Measurements from ENCODE around the gene LAMTOR1. TPM values are rescaled to one million over a fixed set of nuclear protein-coding genes. Genes with fewer than 3 reads are reported as not detected.
A peak's percentile ranks its signal among the peaks of the same experiment; 100 is the strongest.

LAMTOR1 gene
- total and polyA plus RNA-seq, 10 of the 15 experiments (the other 5 are each of a cell fraction or from before 2014, with no cell fraction given): 58.8 to 141 (median 110) TPM

- H3K9me3 ChIP-seq (replicated peaks; ENCODE audit: control insufficient read depth, insufficient read depth, low read length): no peaks in the 10 kb centered on the region
- no TSS peak for BruUV-seq (replicated peaks)
- intact Hi-C loops (cut with micrococcal nuclease; ENCODE audit: unreplicated experiment): no loop called here
- no peak for FAIRE-seq
- DNase-seq (ENCODE audit: low read depth, low spot score): no peak
- CTCF ChIA-PET: interaction anchor here (1.1 to 14.0 kb wide), 8 partner anchors 10 to 330 kb away, joined by 3 to 416 read pairs (median 9); no protein-coding TSS in a partner anchor
- ATAC-seq: peak; percentile 1; the same call in 1 of the 3 replicates
- POLR2A ChIA-PET: interaction anchor here (0.5 to 1.3 kb wide), 5 partner anchors 9 to 70 kb away, joined by 3 to 6 read pairs (median 4); no protein-coding TSS in a partner anchor
- peak overlapping the region; percentile 94; the same call in 1 of the 2 replicates for H3K4me3 ChIP-seq
- in situ Hi-C loops (cut with MboI): no loop called here
- H3K4me2 ChIP-seq (ENCODE audit: control insufficient read depth, insufficient read depth): peak overlapping the region; percentile 95
- H3K36me3 ChIP-seq (ENCODE audit: control insufficient read depth in 2 of 2, insufficient read depth in 2 of 2, low read length in 1 of 2): peaks cover 14 to 16% of the 10 kb centered on the region in 2 experiments; a peak in 3 of 4 replicates
- no peaks in the 10 kb centered on the region for H3K27me3 ChIP-seq (replicated peaks in 1 of 2; ENCODE audit: control insufficient read depth in 2 of 2, insufficient read depth in 2 of 2, low read length in 1 of 2)
- SMC1A ChIA-PET (ENCODE audit: uncharacterized antibody, unreplicated experiment): interaction anchor here (1.0 to 14.0 kb wide), 8 partner anchors 9 to 330 kb away, joined by 3 to 245 read pairs (median 8); partner anchors contain the start of gene ANAPC15
- 100% methylated on average over 1 of the region's 1 CpG for WGBS (ENCODE audit: insufficient coverage, insufficient replicate concordance, low lambda C conversion rate, missing lambda C conversion rate)
- RAD21 ChIA-PET (ENCODE audit: unreplicated experiment): interaction anchor here (1.2 to 2.9 kb wide), 5 partner anchors 9 to 331 kb away, joined by 3 to 14 read pairs (median 4); no protein-coding TSS in a partner anchor
- no peaks in the 10 kb centered on the region for H4K20me1 ChIP-seq (ENCODE audit: control insufficient read depth, insufficient read depth)
- H2AFZ ChIP-seq (ENCODE audit: control insufficient read depth, low read depth, low read length): no peak overlapping the region
- H3K27ac ChIP-seq (ENCODE audit: control insufficient read depth, insufficient read depth): peak overlapping the region; percentile 57
- peaks cover 21% of the 10 kb centered on the region for H3K4me1 ChIP-seq (ENCODE audit: control insufficient read depth, insufficient read depth, low read length)
- peak overlapping the region; percentile 15; the same call in 1 of the 2 replicates for H3K9ac ChIP-seq (ENCODE audit: control insufficient read depth, insufficient read depth, low read length)
- H3K79me2 ChIP-seq (ENCODE audit: control insufficient read depth, insufficient read depth, low read length): peaks cover 44% of the 10 kb centered on the region
- TF ChIP-seq RELB (IDR thresholded peaks at IDR 0.05; ENCODE audit: low read depth): no peak
- TF ChIP-seq SPI1 (IDR thresholded peaks at IDR 0.05; ENCODE audit: borderline replicate concordance, insufficient read depth, low read depth, low read length): peak; percentile 51; the same call in 1 of the 2 replicates
Measured at GRCh38 chr11:72100462-72100861, 2.6 kb downstream of the LAMTOR1 start.

GRCh38 chr11:72100009-72100408 is 3.1 kb downstream of the LAMTOR1 start:
- Histone ChIP-seq H3K4me3 (peak overlapping the region; percentile 94; the same call in 1 of the 2 replicates), H3K79me2 (ENCODE audit: control insufficient read depth, insufficient read depth, low read length) (peaks cover 44% of the 10 kb centered on the region), H3K9me3 (replicated peaks; ENCODE audit: control insufficient read depth, insufficient read depth, low read length) (no peaks in the 10 kb centered on the region), H3K4me1 (ENCODE audit: control insufficient read depth, insufficient read depth, low read length) (peaks cover 21% of the 10 kb centered on the region), H3K9ac (ENCODE audit: control insufficient read depth, insufficient read depth, low read length) (peak overlapping the region; percentile 15; the same call in 1 of the 2 replicates), H3K4me2 (ENCODE audit: control insufficient read depth, insufficient read depth) (peak overlapping the region; percentile 95), H2AFZ (ENCODE audit: control insufficient read depth, low read depth, low read length) (no peak overlapping the region), H3K27ac (ENCODE audit: control insufficient read depth, insufficient read depth) (peak overlapping the region; percentile 57), H4K20me1 (ENCODE audit: control insufficient read depth, insufficient read depth) (no peaks in the 10 kb centered on the region), H3K36me3 (ENCODE audit: control insufficient read depth in 2 of 2, insufficient read depth in 2 of 2, low read length in 1 of 2) (peaks cover 16 to 18% of the 10 kb centered on the region in 2 experiments; a peak in 3 of 4 replicates), H3K27me3 (replicated peaks in 1 of 2; ENCODE audit: control insufficient read depth in 2 of 2, insufficient read depth in 2 of 2, low read length in 1 of 2) (no peaks in the 10 kb centered on the region)
- POLR2A ChIA-PET: interaction anchor here (0.5 to 1.3 kb wide), 2 partner anchors 43 to 70 kb away, joined by 3 to 4 read pairs; no protein-coding TSS in a partner anchor
- DNase-seq (ENCODE audit: low read depth, low spot score) (no peak), ATAC-seq (no peak), FAIRE-seq (no peak)
- CTCF ChIA-PET: interaction anchor here (1.1 to 14.0 kb wide), 5 partner anchors 9 to 73 kb away, joined by 3 to 416 read pairs (median 6); no protein-coding TSS in a partner anchor
- intact Hi-C loops (cut with micrococcal nuclease; ENCODE audit: unreplicated experiment): no loop called here
- BruUV-seq (replicated peaks): no TSS peak
- SMC1A ChIA-PET (ENCODE audit: uncharacterized antibody, unreplicated experiment): interaction anchor here (0.8 to 14.0 kb wide), 7 partner anchors 9 to 315 kb away, joined by 3 to 245 read pairs (median 6); partner anchors contain the start of gene ANAPC15
- RAD21 ChIA-PET (ENCODE audit: unreplicated experiment): interaction anchor here (0.8 to 2.9 kb wide), 6 partner anchors 9 to 331 kb away, joined by 3 to 14 read pairs (median 4); no protein-coding TSS in a partner anchor
- in situ Hi-C loops (cut with MboI): no loop called here
- WGBS (ENCODE audit: insufficient coverage, insufficient replicate concordance, low lambda C conversion rate, missing lambda C conversion rate): 68% methylated on average over 3 of the region's 3 CpGs
- TF ChIP-seq FOXK2 (IDR thresholded peaks at IDR 0.05): no peak
- TF ChIP-seq MYB (IDR thresholded peaks at IDR 0.05; ENCODE audit: borderline replicate concordance, low read depth, low read length): no peak
- no peak for TF ChIP-seq KAT2A (conservative IDR thresholded peaks at IDR 0.05; ENCODE audit: control insufficient read depth, low read depth, low read length)
- TF ChIP-seq RELB (IDR thresholded peaks at IDR 0.05; ENCODE audit: low read depth): no peak
- no peak for TF ChIP-seq YY1 (IDR thresholded peaks at IDR 0.05; ENCODE audit: low read depth, low read length)
- no peak for TF ChIP-seq SUZ12 (IDR thresholded peaks at IDR 0.05; ENCODE audit: unreplicated experiment)
- no peak for TF ChIP-seq RAD51 (IDR thresholded peaks at IDR 0.05)
- no peak for TF ChIP-seq NFXL1 (IDR thresholded peaks at IDR 0.05; ENCODE audit: borderline replicate concordance)
- no peak for TF ChIP-seq PKNOX1 (IDR thresholded peaks at IDR 0.05)
- no peak for TF ChIP-seq BRCA1 (IDR thresholded peaks at IDR 0.05; ENCODE audit: low read depth, low read length)
